GM12873 (cell line): Measurements from ENCODE around the gene PLS1.

Source experiments
- TF ChIP-seq, protein P1 (sequence below): IDR thresholded peaks from 2 replicates; pipeline ENCODE4 v1.5.1; 2012; ENCODE audit warnings: low read depth, mild to moderate bottlenecking, moderate library complexity, low read length, control low read depth; ENCODE audit not compliant: insufficient read depth; ENCODE audit errors: missing control alignments

PLS1 gene

DNA sequence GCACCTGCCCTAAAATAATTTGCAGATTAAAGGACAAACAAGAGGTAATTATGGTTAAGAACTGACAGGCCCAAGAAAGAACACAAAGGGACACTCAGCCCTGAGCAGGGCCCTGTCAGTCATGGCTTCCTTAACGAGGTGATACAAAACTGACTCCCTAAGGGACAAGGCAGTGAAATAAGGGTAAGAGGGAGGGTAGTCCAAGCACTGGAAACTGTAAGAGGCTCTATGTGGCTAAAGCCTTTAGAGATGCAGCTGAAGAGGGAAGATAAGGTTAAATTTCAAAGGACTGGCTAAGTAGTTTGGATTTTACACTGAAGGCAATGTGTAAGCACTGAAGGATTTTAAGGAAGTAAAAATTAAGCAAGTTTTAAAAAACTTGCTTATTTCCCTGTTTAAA is 21.5 kb upstream of the PLS1 start:
- TF ChIP-seq, protein P1, sequence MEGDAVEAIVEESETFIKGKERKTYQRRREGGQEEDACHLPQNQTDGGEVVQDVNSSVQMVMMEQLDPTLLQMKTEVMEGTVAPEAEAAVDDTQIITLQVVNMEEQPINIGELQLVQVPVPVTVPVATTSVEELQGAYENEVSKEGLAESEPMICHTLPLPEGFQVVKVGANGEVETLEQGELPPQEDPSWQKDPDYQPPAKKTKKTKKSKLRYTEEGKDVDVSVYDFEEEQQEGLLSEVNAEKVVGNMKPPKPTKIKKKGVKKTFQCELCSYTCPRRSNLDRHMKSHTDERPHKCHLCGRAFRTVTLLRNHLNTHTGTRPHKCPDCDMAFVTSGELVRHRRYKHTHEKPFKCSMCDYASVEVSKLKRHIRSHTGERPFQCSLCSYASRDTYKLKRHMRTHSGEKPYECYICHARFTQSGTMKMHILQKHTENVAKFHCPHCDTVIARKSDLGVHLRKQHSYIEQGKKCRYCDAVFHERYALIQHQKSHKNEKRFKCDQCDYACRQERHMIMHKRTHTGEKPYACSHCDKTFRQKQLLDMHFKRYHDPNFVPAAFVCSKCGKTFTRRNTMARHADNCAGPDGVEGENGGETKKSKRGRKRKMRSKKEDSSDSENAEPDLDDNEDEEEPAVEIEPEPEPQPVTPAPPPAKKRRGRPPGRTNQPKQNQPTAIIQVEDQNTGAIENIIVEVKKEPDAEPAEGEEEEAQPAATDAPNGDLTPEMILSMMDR: no peak

DNA sequence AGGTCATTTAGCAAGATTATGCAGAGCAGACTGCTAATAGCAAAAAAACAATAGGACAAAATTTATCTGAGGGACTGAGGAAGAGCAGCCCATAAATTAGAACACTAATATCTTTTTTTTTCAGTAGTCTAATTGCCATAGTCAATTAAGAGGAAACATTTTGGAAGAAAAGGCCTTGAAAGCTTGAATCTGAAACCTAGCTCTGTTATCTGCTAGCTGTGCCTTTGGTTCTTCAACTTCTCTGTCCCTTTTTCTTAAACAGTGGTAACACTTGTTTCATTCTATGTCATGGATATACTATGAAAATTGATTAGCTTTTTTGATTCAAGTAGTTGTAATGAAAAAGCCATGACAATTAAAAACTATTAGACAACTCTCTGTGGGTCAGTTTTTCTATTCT is 19.4 kb upstream of the PLS1 start:
- TF ChIP-seq, protein P1: no peak

DNA sequence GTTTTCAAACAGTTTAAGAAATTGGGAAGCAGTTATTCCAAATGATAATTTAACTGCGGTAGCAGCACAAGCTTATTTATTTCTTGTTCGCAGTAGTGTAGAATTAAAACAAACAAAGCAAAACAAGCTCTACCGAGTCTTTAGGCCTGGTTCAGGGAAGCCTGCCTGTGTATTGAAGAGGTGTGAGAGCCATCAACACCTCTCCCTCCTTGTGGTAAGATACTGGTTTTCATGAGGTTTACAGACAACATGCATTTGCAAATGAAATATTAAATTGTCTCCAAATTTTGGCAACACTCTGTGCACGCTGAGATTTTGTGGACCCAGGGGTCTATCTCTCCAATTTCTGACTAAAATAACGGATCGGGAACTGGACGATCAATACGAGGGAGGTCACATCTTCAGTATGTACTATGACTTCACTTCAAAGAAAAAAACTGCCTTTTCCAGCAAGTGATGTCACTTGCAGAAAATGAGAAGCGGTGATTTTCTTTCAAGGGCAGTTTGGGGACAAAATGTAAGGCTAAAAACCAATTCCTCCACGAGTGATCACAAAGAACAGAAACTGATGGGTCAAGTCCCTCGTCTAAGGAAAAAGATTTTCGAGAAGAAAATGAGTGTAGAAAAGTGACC is 18.4 kb upstream of the PLS1 start:
- TF ChIP-seq, protein P1: no peak

DNA sequence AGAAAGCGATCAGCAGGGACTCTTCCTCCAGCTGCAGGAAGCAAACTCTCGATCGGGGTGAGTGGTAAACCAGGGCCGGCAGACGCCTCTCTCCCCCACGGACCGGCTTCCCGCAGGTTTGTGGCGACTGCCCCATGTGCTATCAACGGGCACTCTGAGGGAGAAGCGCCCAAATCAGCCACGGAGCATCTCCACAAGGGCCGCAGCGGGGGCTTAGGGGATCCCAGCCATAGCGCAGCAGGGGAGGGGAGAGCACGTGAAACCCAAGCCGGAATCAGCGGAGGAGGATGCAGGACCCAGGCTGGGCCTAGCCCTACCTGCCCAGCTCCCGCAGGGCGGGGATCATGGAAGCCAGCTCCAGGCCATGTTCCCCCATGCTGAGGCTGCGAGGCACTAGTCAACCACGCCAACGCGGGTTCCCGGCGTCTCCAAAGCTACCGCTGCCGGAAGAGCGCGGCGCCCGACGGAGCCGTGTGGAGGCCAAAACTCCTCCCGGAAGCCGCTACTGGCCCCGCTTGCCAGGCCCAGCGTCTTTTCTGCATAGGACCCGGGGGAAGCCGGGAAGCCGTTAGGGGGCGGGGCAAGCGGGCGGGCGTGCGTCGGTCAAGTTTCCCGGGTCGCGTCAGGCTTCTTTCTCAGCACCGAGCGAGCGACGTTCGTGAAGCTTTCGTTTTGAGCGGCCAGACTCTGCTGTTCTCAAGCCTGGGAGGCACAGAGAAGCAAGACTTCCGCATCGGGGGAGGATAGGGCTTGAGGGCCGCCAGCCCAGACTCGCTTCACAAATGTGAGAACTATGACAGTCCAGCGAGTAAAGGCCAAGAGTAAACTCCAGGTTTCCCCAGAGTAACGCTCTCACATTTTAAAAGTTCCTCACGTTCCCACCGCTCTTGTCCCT is 17.6 kb upstream of the PLS1 start, which contains the start of gene ATR:
ATR (minus strand) TSS at position 405 of the 895 bp plus-strand sequence; CDS start at position 376, 29 bp downstream.
- TF ChIP-seq, protein P1: no peak

DNA sequence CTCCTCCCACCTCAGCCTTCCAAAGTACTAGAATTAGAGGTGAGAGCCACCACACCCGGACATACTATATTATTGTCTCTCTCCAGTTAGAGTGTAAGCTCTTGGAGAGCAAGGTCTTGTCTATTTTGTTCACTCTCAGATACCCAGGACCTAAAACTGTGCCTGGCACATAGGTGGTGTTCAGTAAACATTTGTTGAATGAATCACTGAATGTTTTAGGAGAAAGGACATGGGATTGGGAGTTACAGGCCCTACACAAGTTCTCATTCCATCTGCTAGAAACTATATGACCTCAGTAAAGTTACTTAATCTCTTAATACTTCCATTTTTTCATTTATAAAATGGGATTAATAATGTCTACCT is 16.2 kb upstream of the PLS1 start:
- TF ChIP-seq, protein P1: no peak

DNA sequence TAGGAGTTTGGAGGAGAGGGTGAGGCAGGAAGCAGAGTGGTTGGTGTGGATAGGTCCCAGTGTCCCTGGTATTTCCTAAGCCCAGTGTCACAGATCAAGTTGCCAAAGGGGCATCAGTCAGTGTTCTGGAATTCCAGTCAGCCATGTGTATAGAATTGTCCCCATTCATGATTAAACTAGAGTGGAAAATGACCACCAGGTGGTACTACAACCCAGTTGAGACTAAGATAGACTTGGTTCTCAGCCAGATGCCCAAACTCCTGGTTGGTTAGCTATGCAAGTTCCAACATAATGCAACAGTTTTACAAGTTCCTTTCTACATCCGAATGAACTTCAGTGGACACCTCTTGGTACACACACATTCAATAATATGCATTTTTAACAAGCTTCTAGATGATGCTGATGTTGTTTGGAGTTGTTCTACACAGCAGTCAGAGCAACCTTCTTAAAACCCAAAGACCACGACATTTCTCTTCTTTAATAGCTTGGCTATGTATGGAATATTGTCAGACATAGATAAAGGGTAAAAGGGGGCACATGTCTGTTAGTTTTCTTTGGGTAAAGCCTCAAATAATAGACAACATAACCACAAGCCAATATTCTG is 9.3 kb upstream of the PLS1 start:
- TF ChIP-seq, protein P1: peak; percentile 58

DNA sequence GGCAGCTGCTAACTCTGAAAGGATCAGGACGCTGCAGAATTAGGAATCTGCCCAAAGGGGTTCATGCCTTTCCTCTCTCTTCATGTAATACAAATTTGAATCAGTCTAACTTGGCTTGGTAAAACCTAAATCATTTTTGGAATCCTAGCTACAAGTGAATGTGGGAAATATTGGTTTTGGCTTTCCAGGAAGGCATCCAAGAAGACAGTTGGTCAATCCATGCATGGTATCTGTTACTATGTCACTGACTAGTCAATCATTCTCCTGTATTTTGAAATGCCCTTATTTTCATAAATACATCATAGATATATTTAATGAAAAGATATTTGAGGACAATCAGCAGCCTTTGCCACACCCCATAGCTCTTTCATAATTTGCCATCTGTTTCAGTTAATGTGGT is 7.5 kb upstream of the PLS1 start:
- TF ChIP-seq, protein P1: no peak
